GM13977 (cell line): ENCODE measurements around the gene ALG1L2.
"Not testable (repeated sequence)": the region's sequence is repeated elsewhere in the genome, so short reads cannot be mapped to it uniquely, and the experiment has no call there.

Experiments
- DNase-seq: peaks from one replicate; pipeline ENCODE4 v3.0.0; 2012; ENCODE audit warnings: low spot score
- in situ Hi-C: fragments of 300-500 bp; cut with MboI; formaldehyde crosslinking; loops from one replicate; pipeline ENCODE4 v1.12.0; 2022; ENCODE audit warnings: low sequenced_read_pairs, low pct_unique_long_range_greater_than_20kb, mixed read lengths, inconsistent platforms; ENCODE audit not compliant: unreplicated experiment
- TF ChIP-seq, protein P1 (sequence below): IDR thresholded peaks from 2 replicates; pipeline ENCODE4 v1.5.1; 2012; ENCODE audit warnings: mild to moderate bottlenecking, control low read depth; ENCODE audit not compliant: insufficient read depth; ENCODE audit errors: extremely low read depth, missing control alignments

The ALG1L2 gene

DNA sequence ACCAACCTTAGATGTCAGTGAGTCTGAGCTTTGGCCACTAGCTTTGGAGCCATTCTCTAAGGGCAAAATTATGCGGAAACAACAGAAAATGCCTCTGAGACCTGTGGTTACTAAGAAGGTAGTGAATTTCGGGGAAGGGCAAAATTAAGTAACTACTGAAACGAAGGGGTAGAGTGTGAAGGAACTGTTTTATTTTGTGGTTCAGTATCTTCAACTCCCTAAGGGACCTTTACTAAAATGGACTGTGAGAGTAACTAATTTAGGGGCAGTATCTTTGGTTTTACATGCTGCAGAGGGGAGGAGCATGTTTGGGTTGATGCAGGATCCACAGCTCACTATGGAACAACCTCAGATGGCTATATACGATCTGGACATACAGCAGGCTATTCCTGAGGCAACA is 8.0 kb upstream of the ALG1L2 start:
- in situ Hi-C loops, result no loop called here
- TF ChIP-seq, protein P1, sequence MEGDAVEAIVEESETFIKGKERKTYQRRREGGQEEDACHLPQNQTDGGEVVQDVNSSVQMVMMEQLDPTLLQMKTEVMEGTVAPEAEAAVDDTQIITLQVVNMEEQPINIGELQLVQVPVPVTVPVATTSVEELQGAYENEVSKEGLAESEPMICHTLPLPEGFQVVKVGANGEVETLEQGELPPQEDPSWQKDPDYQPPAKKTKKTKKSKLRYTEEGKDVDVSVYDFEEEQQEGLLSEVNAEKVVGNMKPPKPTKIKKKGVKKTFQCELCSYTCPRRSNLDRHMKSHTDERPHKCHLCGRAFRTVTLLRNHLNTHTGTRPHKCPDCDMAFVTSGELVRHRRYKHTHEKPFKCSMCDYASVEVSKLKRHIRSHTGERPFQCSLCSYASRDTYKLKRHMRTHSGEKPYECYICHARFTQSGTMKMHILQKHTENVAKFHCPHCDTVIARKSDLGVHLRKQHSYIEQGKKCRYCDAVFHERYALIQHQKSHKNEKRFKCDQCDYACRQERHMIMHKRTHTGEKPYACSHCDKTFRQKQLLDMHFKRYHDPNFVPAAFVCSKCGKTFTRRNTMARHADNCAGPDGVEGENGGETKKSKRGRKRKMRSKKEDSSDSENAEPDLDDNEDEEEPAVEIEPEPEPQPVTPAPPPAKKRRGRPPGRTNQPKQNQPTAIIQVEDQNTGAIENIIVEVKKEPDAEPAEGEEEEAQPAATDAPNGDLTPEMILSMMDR, result no peak
- DNase-seq, result no peak

DNA sequence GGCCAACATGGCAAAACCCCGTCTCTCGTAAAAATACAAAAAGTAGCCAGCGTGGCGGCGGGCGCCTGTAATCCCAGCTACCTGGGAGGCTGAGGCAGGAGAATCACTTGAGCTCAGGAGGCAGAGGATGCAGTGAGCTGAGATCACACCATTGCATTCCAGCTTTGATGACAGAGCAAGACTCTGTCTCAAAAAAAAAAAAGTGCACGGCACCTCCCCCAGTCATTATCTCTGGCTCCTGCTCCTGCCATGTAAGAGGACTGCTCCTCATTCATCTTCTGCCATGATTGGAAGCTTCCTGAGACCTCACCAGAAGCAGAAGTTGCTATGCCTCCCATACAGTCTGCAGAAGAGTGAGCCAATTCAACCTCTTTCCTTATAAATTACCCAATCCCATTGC is 4.0 kb upstream of the ALG1L2 start:
- DNase-seq, result no peak
- in situ Hi-C loops, result no loop called here
- TF ChIP-seq, protein P1, result no peak

DNA sequence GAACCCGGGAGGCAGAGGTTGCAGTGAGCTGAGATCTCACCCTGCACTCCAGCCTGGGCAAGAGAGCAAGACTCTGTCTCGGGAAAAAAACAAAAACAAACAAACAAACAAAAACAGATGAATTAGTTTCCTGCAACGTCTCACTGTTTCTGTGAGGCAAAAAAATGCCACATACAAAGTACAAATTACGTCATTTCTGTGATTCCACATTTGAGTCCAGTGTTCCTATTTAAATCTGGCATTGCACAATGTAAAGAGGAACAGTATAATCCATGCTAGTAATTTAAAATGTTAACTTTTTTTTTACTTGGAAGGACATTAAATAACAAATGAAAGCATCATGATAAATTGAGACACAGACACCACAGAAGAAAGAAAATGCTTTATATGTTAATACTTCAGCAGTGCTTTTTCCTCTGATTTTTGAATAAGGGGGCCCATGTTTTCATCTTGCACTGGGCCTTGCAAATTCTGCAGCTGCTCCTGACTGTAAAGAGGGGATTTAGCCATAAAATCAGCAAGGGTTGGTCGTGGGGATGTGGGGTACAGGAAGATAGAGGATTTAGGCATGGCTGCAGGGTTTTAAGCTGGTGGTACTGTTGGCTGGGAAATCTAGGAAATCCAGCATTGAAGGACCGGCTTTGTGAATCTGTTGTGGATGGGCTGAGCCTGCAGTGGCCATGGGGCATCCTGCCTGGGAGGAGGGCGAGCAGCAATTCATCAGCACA is 1.9 kb downstream of the ALG1L2 start:
- in situ Hi-C loops, DNase-seq: not testable (repeated sequence)

DNA sequence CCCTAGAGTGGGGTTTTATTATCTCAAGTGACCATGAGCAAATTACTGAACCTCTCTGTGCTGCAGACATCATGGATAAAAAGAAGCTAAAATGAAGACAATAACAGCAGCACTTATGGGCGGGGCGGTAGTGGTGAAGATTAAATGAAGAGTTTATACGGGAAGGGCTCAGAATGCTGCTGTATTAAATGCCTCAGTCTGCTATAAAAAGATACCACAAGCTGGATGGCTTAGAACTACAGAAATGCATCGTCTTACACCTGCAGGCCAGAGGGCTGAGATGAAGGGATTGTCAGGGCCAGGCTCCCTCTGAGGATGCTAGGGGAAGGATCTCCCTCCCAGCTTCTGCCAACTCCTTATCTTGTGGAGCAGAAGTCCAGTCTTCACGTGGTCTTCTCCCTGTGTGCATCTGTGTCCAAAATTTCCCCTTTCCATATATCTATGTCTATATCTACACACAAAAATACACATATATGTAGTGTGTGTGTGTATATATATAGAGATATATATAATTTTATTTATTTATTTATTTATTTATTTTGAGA is 2.9 kb downstream of the ALG1L2 start:
- DNase-seq, result no peak
- TF ChIP-seq, protein P1, result no peak
- in situ Hi-C loops, result no loop called here

DNA sequence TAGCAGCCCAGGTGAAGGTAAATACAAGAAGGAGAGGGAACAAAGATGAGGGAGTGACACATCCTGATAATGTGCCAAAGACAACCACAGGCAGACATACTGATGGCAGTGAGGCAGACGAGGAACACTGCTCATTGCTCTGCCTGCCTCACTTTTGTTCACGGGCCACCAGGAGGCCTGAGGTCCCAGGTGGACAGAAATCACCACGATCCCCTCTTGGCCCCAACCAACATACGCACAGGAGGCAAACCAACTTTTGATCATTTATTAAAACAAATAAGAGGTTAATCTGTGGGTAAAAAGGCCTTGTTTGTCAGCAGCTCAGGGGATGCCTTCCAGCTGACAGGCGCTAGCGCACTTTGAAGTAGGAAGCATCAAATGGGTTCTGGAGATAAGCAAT is 4.2 kb downstream of the ALG1L2 start:
- TF ChIP-seq, protein P1, result no peak
- DNase-seq, result no peak
- in situ Hi-C loops, result no loop called here

DNA sequence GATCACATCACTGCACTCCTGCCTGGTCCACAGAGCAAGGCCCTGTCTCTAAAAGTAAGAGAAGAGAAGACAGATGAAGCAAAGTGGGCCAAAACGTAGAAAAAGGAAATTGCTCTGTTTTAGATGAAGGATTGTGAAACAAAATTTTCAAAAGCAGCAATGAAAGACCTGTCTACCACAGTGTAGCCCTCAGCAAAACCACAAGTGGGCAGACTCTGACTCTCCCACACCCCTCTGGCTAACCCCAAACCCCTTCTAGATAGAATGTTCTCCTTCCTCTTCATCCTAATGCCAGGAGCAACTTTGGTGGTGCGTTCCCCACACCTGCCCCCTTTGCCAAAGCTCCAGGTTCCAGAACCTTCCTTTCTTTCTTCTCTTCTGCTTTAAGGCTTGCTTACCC is 5.0 kb downstream of the ALG1L2 start:
- in situ Hi-C loops, DNase-seq: not testable (repeated sequence)

DNA sequence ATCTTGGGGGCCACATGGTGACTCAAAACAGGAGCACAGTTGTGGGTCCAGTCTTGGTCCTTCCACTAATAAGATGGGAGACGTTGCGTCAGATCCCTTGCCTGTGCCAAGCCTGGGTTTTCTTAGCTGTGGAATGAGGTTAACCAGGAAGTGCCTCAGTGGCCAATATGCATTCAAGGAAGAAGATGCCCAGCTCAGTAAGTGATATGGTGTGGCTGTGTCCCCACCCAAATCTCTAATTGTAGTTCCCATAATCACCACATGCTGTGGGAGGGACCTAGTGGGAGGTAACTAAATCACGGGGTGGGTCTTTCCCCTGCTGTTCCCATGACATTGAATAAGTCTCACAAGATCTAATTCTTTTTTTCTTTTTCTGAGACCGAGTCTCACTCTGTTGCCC is 6.4 kb downstream of the ALG1L2 start:
- DNase-seq, result no peak
- in situ Hi-C loops, result no loop called here
- TF ChIP-seq, protein P1, result no peak

DNA sequence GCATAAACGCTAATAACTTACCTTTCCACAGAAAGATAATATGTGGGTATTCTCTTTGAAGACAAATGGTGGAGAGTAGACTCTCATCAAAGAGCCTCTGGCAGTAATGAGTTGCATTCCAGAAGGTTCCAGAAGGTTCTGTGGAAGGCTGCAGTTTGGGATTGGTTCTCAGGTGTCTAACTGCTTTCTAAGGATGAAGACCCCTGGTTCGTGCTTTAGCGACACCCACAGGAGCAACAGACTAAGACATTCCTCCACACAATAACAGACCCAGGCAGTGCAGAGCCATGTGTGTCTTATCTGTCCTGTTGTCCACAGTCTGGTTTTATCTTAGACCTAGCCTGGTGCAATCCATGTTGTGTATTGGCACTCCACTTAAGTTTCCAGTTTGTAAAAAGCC is 9.1 kb downstream of the ALG1L2 start:
- DNase-seq, in situ Hi-C loops: not testable (repeated sequence)
